Endothelial cell of umbilical vein (primary cell): ENCODE results near the gene RUNX2. TPM values are rescaled to one million over a fixed set of nuclear protein-coding genes. Genes with fewer than 3 reads are reported as not detected.
A peak's percentile ranks its signal among the peaks of the same experiment; 100 is the strongest.

Experiments used
- BruUV-seq: library from RNA; stranded (reverse); fragments of 400-500 nt; replicated peaks from 2 replicates; lab custom pipeline; 2021; lab: Mats Ljungman, UMichigan
- CTCF ChIA-PET: fragments of 300-600, 350-600 bp; sonication (Branson Sonifier 250); formaldehyde crosslinking; loops from one replicate; lab custom pipeline; 2021; ENCODE audit warnings: antibody characterized with exemption, inconsistent platforms; lab: Charles Lee
- POLR2A ChIA-PET: fragments of 300-600, 350-600 bp; sonication (Branson Sonifier 250); formaldehyde crosslinking; loops from one replicate; lab custom pipeline; 2021; ENCODE audit warnings: antibody characterized with exemption, inconsistent platforms; lab: Charles Lee
- DNase-seq: peaks from one replicate; pipeline ENCODE4 v3.0.0-alpha.2; 2011; ENCODE audit warnings: low read depth, low spot score
- FAIRE-seq: peaks from 2 replicates; lab custom pipeline; 2011; peaks lifted over from hg19 to GRCh38; lab: Jason Lieb, UNC
- H2AFZ ChIP-seq: 2 replicates; pipeline ENCODE4 v1.6.0; 2012; ENCODE audit warnings: low read depth, low read length, control low read depth, inconsistent platforms
- H3K27ac ChIP-seq: 2 replicates; pipeline ENCODE4 v1.5.1; 2011; ENCODE audit warnings: low read depth, mild to moderate bottlenecking, control low read depth, low read length, moderate library complexity; ENCODE audit not compliant: insufficient read depth
- H3K27me3 ChIP-seq, 2 experiments: 2 replicates each; pipeline versions ENCODE4 v1.6.0 to v1.6.1; 2011; ENCODE audit warnings: low read length in 2 of 2, mixed read lengths in 1 of 2; ENCODE audit not compliant: control insufficient read depth in 2 of 2, insufficient read depth in 2 of 2
- H3K36me3 ChIP-seq, 2 experiments: 2 replicates in 1 of 2; 3 replicates in 1 of 2; pipeline ENCODE4 v1.5.1; 2011; ENCODE audit warnings: low read length in 2 of 2, mild to moderate bottlenecking in 1 of 2, moderate library complexity in 1 of 2; ENCODE audit not compliant: control insufficient read depth in 2 of 2, insufficient read depth in 2 of 2; ENCODE audit errors: extremely low read depth in 1 of 2
- H3K4me1 ChIP-seq: 3 replicates; pipeline ENCODE4 v1.5.1; 2011; ENCODE audit warnings: mild to moderate bottlenecking, low read length; ENCODE audit not compliant: control insufficient read depth, insufficient read depth; ENCODE audit errors: extremely low read depth
- H3K4me2 ChIP-seq: 2 replicates; pipeline ENCODE4 v1.6.1; 2011; ENCODE audit warnings: low read length, control low read depth, mixed read lengths; ENCODE audit not compliant: insufficient read depth
- H3K4me3 ChIP-seq, 3 experiments: fragments of 200-600 bp in 1 of 3; sonication (generic), shearing (Covaris generic) in 1 of 3; replicated peaks in 1 of 3; 2 replicates each; pipeline ENCODE4 v1.5.1; 2011 to 2016; ENCODE audit warnings: control low read depth in 3 of 3, low read length in 3 of 3, mild to moderate bottlenecking in 2 of 3, inconsistent platforms in 1 of 3, low read depth in 1 of 3, moderate library complexity in 1 of 3; ENCODE audit not compliant: insufficient read depth in 1 of 3
- H3K79me2 ChIP-seq: 2 replicates; pipeline ENCODE4 v1.6.0; 2012; ENCODE audit warnings: low read length, inconsistent platforms; ENCODE audit not compliant: control insufficient read depth, insufficient read depth
- H3K9ac ChIP-seq: replicated peaks from 2 replicates; pipeline ENCODE3; 2011; ENCODE audit warnings: low read length, control low read depth; ENCODE audit not compliant: insufficient read depth; ENCODE audit errors: extremely low read depth
- H3K9me1 ChIP-seq: replicated peaks from 3 replicates; pipeline ENCODE4 v1.6.0; 2011; ENCODE audit warnings: mild to moderate bottlenecking, low read length; ENCODE audit not compliant: control insufficient read depth, insufficient read depth; ENCODE audit errors: extremely low read depth
- H3K9me3 ChIP-seq: replicated peaks from 2 replicates; pipeline ENCODE4 v1.5.1; 2012; ENCODE audit warnings: low read length, inconsistent platforms; ENCODE audit not compliant: control insufficient read depth, insufficient read depth
- H4K20me1 ChIP-seq: replicated peaks from 2 replicates; pipeline ENCODE3; 2011; ENCODE audit warnings: mild to moderate bottlenecking, low read length; ENCODE audit not compliant: control insufficient read depth, insufficient read depth; ENCODE audit errors: extremely low read depth
- CTCF ChIP-seq, 2 donors: IDR thresholded peaks; 1 replicate in 1 of 2; 2 replicates in 1 of 2; pipeline ENCODE4 v1.5.1; 2011; ENCODE audit warnings: low read length in 2 of 2, mild to moderate bottlenecking in 2 of 2, moderate library complexity in 2 of 2, control low read depth in 1 of 2, inconsistent platforms in 1 of 2, low read depth in 1 of 2; ENCODE audit not compliant: insufficient read depth in 1 of 2; ENCODE audit errors: extremely low read depth in 1 of 2
- EZH2 ChIP-seq: IDR thresholded peaks from 2 replicates; pipeline ENCODE4 v1.6.1; 2012; ENCODE audit warnings: borderline replicate concordance, low read depth, mild to moderate bottlenecking, moderate library complexity, low read length, inconsistent platforms; ENCODE audit not compliant: severe bottlenecking
- FOS ChIP-seq: IDR thresholded peaks from 2 replicates; pipeline ENCODE4 v1.6.1; 2011; ENCODE audit warnings: mild to moderate bottlenecking, low read length, moderate library complexity, borderline replicate concordance; ENCODE audit not compliant: insufficient read depth
- GATA2 ChIP-seq: IDR thresholded peaks from 2 replicates; pipeline ENCODE4 v1.7.0; 2011; ENCODE audit warnings: low read depth, mild to moderate bottlenecking, moderate library complexity, mixed read lengths, low read length; ENCODE audit not compliant: insufficient read length, insufficient read depth
- JUN ChIP-seq: IDR thresholded peaks from 2 replicates; pipeline ENCODE4 v1.6.1; 2011; ENCODE audit warnings: borderline replicate concordance, low read depth; ENCODE audit not compliant: insufficient read length, insufficient read depth
- MAX ChIP-seq: IDR thresholded peaks from 2 replicates; pipeline ENCODE4 v1.6.1; 2011; ENCODE audit not compliant: insufficient read depth, insufficient read length
- MYC ChIP-seq: IDR thresholded peaks from one replicate; pipeline ENCODE4 v1.6.1; 2011; ENCODE audit warnings: mild to moderate bottlenecking, low read depth, low read length
- POLR2A ChIP-seq: IDR thresholded peaks from 2 replicates; pipeline ENCODE4 v1.6.1; 2012; ENCODE audit warnings: low read depth, mild to moderate bottlenecking, control low read depth, low read length
- POLR2AphosphoS5 ChIP-seq: IDR thresholded peaks from 2 replicates; pipeline ENCODE4 v1.6.1; 2012; ENCODE audit warnings: low read depth, mild to moderate bottlenecking, control low read depth, low read length, moderate library complexity; ENCODE audit not compliant: insufficient read depth
- dilution Hi-C: fragments of 300-500 bp; cut with MboI; formaldehyde crosslinking; loops from one replicate; pipeline ENCODE4 v1.15.0; 2019; ENCODE audit warnings: low sequenced_read_pairs; ENCODE audit not compliant: extremely low pct_ligation_motif_present
- intact Hi-C: fragments of 100-400 bp; cut with micrococcal nuclease; formaldehyde crosslinking; loops from one replicate; pipeline ENCODE4 v1.10.0; 2022
- polyA plus RNA-seq, 4 experiments: library from polyadenylated mRNA; depleted of rRNA in 3 of 4; stranded (reverse) in 3 of 4; unstranded in 1 of 4; fragments of >200 nt; gene quantifications; 2 replicates each; pipeline versions ENCODE4 v1.2.1 to v1.2.3, GENCODE V29; 2011 to 2012; ENCODE audit warnings: missing spikeins in 1 of 4
- total RNA-seq: library from RNA; stranded (reverse); gene quantifications from 2 replicates; pipeline ENCODE4 v1.2.3, GENCODE V29; 2021

RUNX2 gene
- total and polyA plus RNA-seq, 2 donors (not counting 3 experiments of a cell fraction or from before 2014, with no cell fraction given) = 0.06 TPM; not detected in 1

- no peak overlapping the region for H3K4me3 ChIP-seq
- no peak for FAIRE-seq
- dilution Hi-C loops (no loop called here), intact Hi-C loops (no loop called here)
- H3K27me3 ChIP-seq = no peaks in the 10 kb centered on the region
- no peaks in the 10 kb centered on the region for H3K79me2 ChIP-seq
- H3K4me1 ChIP-seq = peaks cover 49% of the 10 kb centered on the region
- no peak overlapping the region for H3K4me2 ChIP-seq
- no peak for DNase-seq
- H3K9ac ChIP-seq = no peak overlapping the region
- no peaks in the 10 kb centered on the region for H3K9me1 ChIP-seq
- no peak overlapping the region for H3K27ac ChIP-seq
- H4K20me1 ChIP-seq = no peaks in the 10 kb centered on the region
- ChIA-PET CTCF (interaction anchor here (1.2 kb wide), 1 partner anchor 11 kb away, joined by 4 read pairs; no protein-coding TSS in a partner anchor), POLR2A (no interaction called here)
- peak; percentile 72 for TF ChIP-seq GATA2
- no peak for TF ChIP-seq MYC
- no peak overlapping the region for H2AFZ ChIP-seq
- BruUV-seq = no TSS peak
- H3K9me3 ChIP-seq = no peaks in the 10 kb centered on the region
- no peaks in the 10 kb centered on the region for H3K36me3 ChIP-seq
These were observed 325.2 kb downstream of the RUNX2 start for GRCh38 chr6:45653117-45653883.

- Histone ChIP-seq H3K36me3 (no peaks in the 10 kb centered on the region), H3K4me1 (peaks cover 49% of the 10 kb centered on the region), H3K4me2 (no peak overlapping the region), H4K20me1 (no peaks in the 10 kb centered on the region), H3K9me1 (no peaks in the 10 kb centered on the region), H3K27me3 (no peaks in the 10 kb centered on the region), H3K9me3 (no peaks in the 10 kb centered on the region), H3K4me3 (no peak overlapping the region), H2AFZ (no peak overlapping the region), H3K27ac (no peak overlapping the region), H3K9ac (no peak overlapping the region), H3K79me2 (no peaks in the 10 kb centered on the region)
- POLR2A ChIA-PET = no interaction called here
- BruUV-seq = no TSS peak
- TF ChIP-seq POLR2A (no peak), GATA2 (no peak), EZH2 (no peak), MAX (no peak), JUN (no peak), CTCF (IDR thresholded peaks at IDR 0.05; ENCODE audit: extremely low read depth in 1 of 2, insufficient read depth in 1 of 2, low read depth in 1 of 2, low read length in 2 of 2) (no peak), MYC (no peak), FOS (no peak), POLR2AphosphoS5 (no peak)
- FAIRE-seq (no peak), DNase-seq (no peak)
- CTCF ChIA-PET = no interaction called here
- dilution Hi-C loops = no loop called here
- intact Hi-C loops = no loop called here
These were observed 326.5 kb downstream of the RUNX2 start for GRCh38 chr6:45654673-45655072.
